ENCODE results near the gene KIAA0930.

Gene KIAA0930

DNA sequence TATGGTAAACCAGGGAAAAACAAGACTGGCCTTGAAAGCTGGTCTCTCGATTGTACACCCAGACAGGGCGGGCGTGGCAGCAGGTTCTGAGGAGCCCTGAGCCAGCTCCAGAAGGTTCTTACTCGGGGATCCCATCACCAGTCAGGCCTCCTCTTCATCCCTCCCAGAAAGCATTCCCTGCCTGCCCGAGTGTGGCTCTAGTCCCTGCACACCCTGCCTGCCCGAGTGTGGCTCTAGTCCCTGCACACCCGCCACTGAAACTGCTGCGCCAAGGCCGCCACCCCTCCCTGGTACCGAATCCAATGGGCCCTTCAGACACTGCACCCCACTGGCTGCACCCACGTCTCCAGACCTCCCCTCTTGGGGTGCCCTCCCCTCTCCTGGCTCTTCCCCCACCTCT is 30.1 kb downstream of the KIAA0930 start:
- Mint-ChIP-seq H3K27me3 (ENCODE audit: low read depth) (no peaks in the 10 kb centered on the region), H3K36me3 (ENCODE audit: low read depth) (no peaks in the 10 kb centered on the region), H3K4me3 (no peak overlapping the region), H3K27ac (no peak overlapping the region), H3K9me3 (no peaks in the 10 kb centered on the region), H3K4me1 (ENCODE audit: low read depth) (peaks cover 1% of the 10 kb centered on the region)
- no peak for DNase-seq (ENCODE audit: low spot score)

DNA sequence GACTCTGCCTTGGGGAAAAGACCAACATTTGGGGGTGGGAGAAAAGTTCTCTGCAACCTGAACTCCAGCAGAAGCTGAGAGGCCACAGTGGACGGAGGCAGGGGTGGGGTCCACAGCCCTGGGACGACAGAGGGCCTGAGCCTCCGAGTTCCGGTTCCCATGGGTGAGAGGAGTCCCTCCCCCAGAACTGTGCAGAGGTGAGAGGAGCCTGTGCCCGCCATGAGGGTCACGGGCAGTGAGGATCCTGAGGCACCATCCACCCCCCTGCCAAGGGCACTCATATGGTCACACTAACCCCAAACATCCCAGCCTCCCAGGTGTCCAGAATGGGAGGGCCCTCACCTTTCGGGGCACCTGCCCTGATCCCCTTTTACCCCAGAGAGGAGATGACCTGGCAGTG is 30.5 kb downstream of the KIAA0930 start:
- H3K27me3 Mint-ChIP-seq (ENCODE audit: low read depth): no peaks in the 10 kb centered on the region
- H3K4me1 Mint-ChIP-seq (ENCODE audit: low read depth): peaks cover 1% of the 10 kb centered on the region
- H3K27ac Mint-ChIP-seq: no peak overlapping the region
- DNase-seq (ENCODE audit: low spot score): no peak
- no peaks in the 10 kb centered on the region for H3K36me3 Mint-ChIP-seq (ENCODE audit: low read depth)
- H3K9me3 Mint-ChIP-seq: no peaks in the 10 kb centered on the region
- H3K4me3 Mint-ChIP-seq: no peak overlapping the region

DNA sequence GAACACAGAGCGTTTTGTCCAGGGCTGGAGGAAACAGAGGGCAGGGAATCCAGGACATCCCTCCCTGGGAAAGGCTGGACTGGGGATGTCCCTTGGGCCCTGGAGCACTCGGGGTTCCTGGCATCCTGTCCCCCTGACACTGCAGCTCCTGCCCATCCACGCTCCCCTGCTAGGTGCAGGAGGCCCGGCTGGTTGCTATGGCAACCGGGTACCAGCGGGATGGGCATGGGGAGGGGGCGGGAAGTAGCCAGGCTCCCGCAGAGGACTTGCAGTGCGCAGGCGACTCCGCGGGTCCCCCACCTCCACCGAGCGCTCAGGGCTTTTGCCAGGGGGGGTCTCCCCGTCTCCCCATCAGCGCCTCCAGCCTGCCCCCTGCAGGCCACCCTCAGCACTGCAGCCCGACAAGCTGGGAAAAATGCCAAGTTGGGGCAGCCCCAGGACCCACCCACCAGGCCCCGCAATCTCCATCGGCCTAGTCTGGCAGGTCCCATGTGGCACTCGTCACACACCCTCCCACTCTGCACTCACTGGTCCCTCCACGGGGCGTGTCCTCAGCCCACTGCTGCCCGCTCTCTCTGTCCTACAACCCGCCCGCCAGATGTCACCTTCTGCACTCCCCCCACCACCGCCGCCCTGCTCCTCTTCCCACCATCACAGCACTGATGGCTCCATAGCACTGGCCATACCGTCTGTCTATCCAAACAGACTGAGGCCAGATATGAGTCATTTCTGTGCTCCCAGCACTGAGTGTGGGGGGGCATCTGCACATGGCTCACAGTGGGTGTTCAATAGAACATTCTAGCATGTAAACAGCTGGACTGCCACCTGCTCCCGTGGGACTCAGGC is 31.5 kb downstream of the KIAA0930 start:
- Mint-ChIP-seq H3K9me3 (no peaks in the 10 kb centered on the region), H3K4me3 (no peak overlapping the region), H3K27ac (no peak overlapping the region), H3K36me3 (ENCODE audit: low read depth) (no peaks in the 10 kb centered on the region), H3K4me1 (ENCODE audit: low read depth) (peaks cover 1% of the 10 kb centered on the region), H3K27me3 (ENCODE audit: low read depth) (no peaks in the 10 kb centered on the region)
- no peak for DNase-seq (ENCODE audit: low spot score)

DNA sequence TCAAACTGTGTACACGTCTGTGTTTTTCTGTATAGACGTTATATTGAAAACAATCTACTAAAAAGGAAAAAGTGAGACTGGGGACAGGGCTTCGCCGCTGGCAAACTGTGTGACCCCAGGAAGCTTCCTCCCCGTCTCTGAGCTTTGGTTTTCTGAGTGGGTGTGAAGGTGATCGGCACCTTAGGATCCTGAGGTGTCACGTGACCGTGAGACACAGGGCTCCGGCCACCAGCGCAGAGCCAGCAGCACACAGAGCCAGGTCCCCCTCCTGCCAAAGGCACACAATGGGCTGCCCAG is 32.0 kb downstream of the KIAA0930 start:
- Mint-ChIP-seq H3K4me1 (ENCODE audit: low read depth) (peaks cover 1% of the 10 kb centered on the region), H3K27ac (no peak overlapping the region), H3K4me3 (no peak overlapping the region), H3K9me3 (no peaks in the 10 kb centered on the region), H3K36me3 (ENCODE audit: low read depth) (no peaks in the 10 kb centered on the region), H3K27me3 (ENCODE audit: low read depth) (no peaks in the 10 kb centered on the region)
- DNase-seq (ENCODE audit: low spot score): no peak

DNA sequence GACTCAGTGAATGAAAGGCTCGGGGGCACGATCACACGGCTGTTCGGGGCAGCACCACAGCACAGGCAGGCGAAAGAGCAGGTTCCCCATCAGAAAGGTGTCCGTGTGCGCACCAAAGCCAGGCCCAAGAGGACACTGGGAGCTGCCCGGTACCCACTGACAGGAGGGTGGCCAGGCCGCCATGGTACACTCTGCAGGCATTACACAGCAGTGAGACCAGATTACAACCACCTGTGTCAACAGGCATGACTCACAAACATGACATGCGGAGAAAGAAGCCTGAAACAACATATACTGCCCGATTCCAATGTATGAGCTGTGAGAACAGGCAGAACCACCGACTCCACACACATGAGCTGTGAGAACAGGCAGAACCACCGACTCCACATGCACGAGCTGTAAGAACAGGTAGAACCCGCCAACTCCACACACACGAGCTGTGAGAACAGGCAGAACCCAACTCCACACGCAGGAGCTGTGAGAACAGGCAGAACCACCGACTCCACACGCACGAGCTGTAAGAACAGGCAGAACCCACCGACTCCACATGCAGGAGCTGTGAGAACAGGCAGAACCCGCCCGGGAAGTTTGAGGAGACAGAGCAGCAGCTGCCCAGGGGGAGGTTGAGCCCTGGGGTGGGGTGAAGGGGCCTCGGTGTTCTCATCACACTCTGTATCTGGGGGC is 32.6 kb downstream of the KIAA0930 start:
- DNase-seq (ENCODE audit: low spot score): no peak
- Mint-ChIP-seq H3K27me3 (ENCODE audit: low read depth) (no peaks in the 10 kb centered on the region), H3K27ac (no peak overlapping the region), H3K4me1 (ENCODE audit: low read depth) (peaks cover 1% of the 10 kb centered on the region), H3K9me3 (no peaks in the 10 kb centered on the region), H3K36me3 (ENCODE audit: low read depth) (no peaks in the 10 kb centered on the region), H3K4me3 (no peak overlapping the region)

DNA sequence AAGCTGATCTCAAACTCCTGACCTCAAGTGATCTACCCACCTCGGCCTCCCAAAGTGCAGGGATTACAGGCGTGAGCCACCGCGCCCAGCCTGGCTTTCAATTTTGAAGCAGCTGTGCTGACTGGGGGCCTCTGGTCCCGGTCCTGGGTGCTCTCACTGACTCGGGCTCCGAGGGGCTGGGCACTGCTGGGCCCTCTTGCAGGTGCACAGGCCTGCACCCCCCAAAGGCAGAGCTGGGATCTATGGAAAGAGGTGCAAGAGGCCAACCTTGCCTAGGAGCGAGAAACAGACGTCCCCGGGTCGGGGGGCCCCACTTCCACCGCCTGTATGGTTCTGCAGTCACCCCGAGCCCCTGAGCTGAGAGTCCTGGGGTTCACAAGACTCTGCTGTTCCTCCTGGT is 33.2 kb downstream of the KIAA0930 start:
- H3K27me3 Mint-ChIP-seq (ENCODE audit: low read depth): no peaks in the 10 kb centered on the region
- H3K36me3 Mint-ChIP-seq (ENCODE audit: low read depth): no peaks in the 10 kb centered on the region
- H3K27ac Mint-ChIP-seq: no peak overlapping the region
- no peak overlapping the region for H3K4me3 Mint-ChIP-seq
- no peak for DNase-seq (ENCODE audit: low spot score)
- no peaks in the 10 kb centered on the region for H3K9me3 Mint-ChIP-seq
- peaks cover 1% of the 10 kb centered on the region for H3K4me1 Mint-ChIP-seq (ENCODE audit: low read depth)

DNA sequence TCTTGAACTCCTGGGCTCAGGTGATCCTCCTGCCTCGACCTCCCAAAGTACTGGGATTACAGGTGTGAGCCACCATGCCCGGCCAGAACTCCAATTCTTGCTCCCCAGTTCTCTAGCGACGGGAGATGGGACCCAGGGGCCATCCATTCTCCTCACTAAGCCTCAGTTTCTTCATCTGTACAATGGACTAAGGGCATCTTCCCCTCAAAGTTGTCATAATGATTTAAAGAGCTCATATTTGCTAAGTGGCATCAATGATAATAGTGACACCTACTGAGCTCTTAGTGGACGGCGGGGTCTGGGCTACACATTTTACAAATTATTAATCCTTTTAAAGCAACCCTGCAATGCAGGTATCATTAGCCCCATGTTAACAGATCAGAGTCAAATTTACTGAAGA is 34.5 kb downstream of the KIAA0930 start:
- Mint-ChIP-seq H3K4me3 (no peak overlapping the region), H3K9me3 (no peaks in the 10 kb centered on the region), H3K27ac (no peak overlapping the region), H3K36me3 (ENCODE audit: low read depth) (no peaks in the 10 kb centered on the region), H3K27me3 (ENCODE audit: low read depth) (no peaks in the 10 kb centered on the region), H3K4me1 (ENCODE audit: low read depth) (peaks cover 1% of the 10 kb centered on the region)
- no peak for DNase-seq (ENCODE audit: low spot score)

DNA sequence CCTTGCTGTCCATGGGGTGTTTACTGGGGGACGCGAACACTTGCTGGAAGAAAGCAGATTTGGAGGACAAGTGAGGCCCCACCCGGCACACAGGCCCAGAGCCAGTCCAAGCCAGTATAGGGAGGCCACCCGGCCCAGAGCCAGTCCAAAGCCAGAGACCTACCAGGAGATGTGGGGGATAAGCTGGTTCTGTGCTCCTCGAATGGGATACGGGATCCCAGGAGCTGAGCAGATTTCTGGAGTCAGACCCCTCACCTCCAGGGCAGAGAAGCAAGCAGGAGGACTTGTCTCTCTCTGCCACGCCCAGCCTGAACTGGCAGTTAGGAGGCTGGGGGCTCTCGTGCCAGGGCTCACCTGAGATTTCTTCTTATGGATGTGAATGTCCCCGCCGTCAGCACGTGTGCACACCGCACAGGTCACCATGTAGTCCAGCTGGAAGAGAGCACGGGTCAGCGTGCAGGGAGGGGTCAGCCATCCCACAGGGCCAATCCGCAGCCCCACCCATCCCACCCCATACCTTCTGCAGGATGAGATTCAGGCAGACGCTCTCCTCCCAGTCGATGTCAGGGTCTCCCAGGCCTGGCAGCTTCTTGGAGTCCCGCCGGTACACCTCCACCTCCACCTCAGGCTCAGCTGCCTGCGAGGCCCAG is 35.3 kb downstream of the KIAA0930 start:
- Mint-ChIP-seq H3K9me3 (no peaks in the 10 kb centered on the region), H3K4me1 (ENCODE audit: low read depth) (peaks cover 1% of the 10 kb centered on the region), H3K4me3 (no peak overlapping the region), H3K27ac (no peak overlapping the region), H3K27me3 (ENCODE audit: low read depth) (no peaks in the 10 kb centered on the region), H3K36me3 (ENCODE audit: low read depth) (no peaks in the 10 kb centered on the region)
- no peak for DNase-seq (ENCODE audit: low spot score)

DNA sequence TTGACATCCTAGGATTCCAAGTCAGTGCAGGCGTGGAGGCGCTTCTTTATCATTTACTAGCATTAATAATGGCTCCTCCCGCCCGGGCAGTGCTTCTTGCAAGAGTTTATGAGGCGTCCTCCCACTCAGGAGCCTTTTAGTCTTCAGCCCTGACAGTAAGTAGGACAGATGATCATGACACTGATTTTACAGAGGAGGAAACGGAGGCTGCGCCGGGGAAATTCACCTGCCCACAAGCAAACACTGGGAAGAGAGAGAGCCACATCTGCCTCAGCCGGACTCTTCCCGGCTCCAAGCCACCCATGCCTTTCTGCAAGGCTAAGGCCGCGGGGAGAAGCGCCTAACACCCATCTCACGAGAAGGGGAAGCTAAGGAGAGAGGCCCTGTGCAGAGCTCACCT is 35.9 kb downstream of the KIAA0930 start:
- DNase-seq (ENCODE audit: low spot score): no peak
- Mint-ChIP-seq H3K4me1 (ENCODE audit: low read depth) (peaks cover under 1% of the 10 kb centered on the region), H3K9me3 (no peaks in the 10 kb centered on the region), H3K36me3 (ENCODE audit: low read depth) (no peaks in the 10 kb centered on the region), H3K27ac (no peak overlapping the region), H3K27me3 (ENCODE audit: low read depth) (no peaks in the 10 kb centered on the region), H3K4me3 (no peak overlapping the region)

DNA sequence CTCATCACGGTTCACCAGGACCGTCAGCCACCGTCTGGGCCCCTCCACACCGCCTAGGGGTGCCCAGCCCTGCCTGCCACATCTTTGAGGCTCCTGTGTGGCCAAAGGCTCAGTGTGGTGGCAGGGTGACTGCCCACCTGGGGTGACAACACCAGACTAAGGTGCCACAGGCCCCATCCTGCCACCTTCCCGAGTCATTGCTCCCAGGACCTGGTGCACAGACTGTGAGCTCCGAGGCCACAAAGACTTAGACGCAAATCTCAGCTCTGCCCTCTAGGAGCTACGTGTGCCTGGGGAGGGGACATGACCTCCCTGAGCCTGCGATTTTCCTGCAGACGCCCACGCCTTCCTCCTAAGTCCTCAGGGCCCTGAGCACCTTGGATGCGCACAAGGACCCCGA is 36.5 kb downstream of the KIAA0930 start:
- DNase-seq (ENCODE audit: low spot score): no peak
- H3K4me3 Mint-ChIP-seq: no peak overlapping the region
- H3K9me3 Mint-ChIP-seq: no peaks in the 10 kb centered on the region
- no peaks in the 10 kb centered on the region for H3K27me3 Mint-ChIP-seq (ENCODE audit: low read depth)
- no peaks in the 10 kb centered on the region for H3K36me3 Mint-ChIP-seq (ENCODE audit: low read depth)
- no peaks in the 10 kb centered on the region for H3K4me1 Mint-ChIP-seq (ENCODE audit: low read depth)
- no peak overlapping the region for H3K27ac Mint-ChIP-seq

DNA sequence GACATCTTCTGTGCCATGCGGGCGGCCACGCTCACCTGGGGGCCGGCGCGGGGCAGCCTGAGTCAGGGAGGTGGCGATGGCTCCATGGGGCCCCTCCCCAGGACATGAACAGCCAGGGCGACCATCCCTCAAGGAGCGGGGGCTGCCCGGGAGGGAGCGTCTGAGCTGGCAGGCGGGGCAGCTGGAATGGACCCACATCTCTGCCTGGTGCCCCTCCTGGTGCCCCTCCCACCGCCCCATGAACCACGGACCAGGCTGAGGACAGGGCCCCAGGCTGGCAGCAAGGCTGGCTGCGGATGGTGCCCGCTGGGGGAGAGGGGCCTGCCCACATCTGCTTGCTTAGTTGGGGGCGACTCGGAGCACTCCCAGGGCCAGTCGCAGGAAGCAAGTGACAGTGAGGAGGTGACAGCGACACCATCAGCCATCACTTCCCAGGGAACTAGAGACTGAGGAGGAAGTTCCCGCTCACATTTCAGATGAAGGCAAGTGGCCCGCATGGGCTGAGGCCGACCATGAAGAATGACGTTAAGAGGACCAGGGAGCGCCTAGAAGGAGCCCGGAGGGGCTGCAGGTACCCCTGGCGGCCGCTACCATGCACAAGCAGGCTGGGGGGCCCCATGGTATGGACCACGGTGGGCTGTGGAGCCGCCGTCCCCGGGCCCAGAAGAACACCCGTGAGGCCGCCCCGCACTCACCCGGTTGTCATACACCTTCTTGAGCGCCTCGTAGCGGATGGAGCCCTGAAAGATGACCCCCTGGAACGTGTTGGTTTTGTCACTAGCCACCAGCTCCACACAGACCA is 37.3 kb downstream of the KIAA0930 start:
- no peak for DNase-seq (ENCODE audit: low spot score)
- H3K4me3 Mint-ChIP-seq: no peak overlapping the region
- H3K27me3 Mint-ChIP-seq (ENCODE audit: low read depth): no peaks in the 10 kb centered on the region
- H3K4me1 Mint-ChIP-seq (ENCODE audit: low read depth): no peaks in the 10 kb centered on the region
- no peaks in the 10 kb centered on the region for H3K36me3 Mint-ChIP-seq (ENCODE audit: low read depth)
- H3K9me3 Mint-ChIP-seq: no peaks in the 10 kb centered on the region
- no peak overlapping the region for H3K27ac Mint-ChIP-seq

DNA sequence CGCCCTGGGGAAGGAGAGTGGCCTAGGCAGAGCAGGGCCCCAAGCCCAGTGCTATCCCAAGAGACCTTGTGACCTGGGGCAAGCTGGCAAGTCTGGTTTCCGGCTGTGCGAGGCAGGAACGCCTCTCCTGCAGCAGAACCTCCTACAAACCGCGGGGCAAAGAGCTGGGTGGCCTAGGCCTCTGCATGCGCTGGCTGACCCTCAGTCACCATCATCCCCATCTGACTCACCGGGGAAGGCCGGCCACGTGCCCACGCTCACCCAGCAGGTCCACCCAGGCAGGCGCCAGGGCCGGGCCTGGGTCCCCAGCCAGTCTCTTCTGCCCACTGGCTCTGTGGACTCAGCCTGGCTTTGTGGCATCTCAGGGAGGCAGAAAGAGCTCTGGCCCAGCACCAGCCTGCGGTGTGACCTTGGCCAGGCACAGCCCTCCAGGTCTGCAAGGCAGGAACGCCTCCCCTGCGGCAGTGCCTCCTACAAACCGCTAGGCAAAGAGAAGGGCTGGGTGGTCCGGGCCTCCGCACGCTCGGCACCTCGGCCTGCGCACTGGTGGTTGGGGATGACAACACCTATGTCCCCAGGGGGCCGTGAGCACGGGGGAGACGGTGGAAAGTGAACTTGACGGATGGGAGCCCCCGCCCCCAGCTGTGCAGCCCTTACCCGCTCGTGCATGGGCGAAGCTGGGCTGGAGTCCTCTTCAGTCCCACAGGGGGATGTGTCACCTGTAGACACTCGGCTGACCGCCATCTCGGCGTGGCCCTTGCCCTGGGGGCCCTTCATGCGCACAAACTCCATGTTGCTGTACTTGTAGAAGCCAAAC is 38.2 kb downstream of the KIAA0930 start:
- Mint-ChIP-seq H3K27ac (no peak overlapping the region), H3K36me3 (ENCODE audit: low read depth) (no peaks in the 10 kb centered on the region), H3K4me1 (ENCODE audit: low read depth) (no peaks in the 10 kb centered on the region), H3K4me3 (no peak overlapping the region), H3K9me3 (no peaks in the 10 kb centered on the region), H3K27me3 (ENCODE audit: low read depth) (no peaks in the 10 kb centered on the region)
- no peak for DNase-seq (ENCODE audit: low spot score)

DNA sequence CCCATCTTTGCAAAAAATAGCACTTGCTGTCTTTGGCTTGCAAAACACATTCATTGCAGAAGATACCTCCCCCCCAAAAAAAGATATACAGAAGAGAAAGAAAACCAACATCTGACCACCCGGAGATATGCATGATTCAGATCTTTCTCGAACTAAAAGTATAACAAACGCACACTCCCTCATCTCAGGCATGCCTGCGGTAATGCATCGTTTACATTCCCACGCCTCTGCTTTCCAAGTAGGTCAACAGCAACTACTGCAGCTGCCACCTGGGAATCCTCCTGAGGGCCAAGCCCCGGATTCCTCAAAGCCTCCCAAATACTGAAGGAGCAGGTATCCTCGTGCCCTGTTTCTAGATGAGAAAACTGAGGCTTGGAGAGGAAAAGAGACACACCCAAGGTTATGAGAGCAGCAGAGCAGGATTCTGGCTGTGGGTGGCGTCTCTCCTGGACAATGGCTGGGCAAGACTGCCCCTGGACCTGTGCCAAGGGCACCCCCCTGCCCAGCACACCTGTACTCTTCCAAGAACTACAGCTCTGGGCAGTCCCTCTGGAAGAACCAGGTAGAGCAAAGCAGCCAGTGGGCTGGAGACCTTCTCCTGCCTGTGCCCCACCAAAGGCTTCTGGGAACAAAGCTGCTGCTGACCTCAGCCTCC is 38.9 kb downstream of the KIAA0930 start:
- no peak overlapping the region for H3K27ac Mint-ChIP-seq
- no peak overlapping the region for H3K4me3 Mint-ChIP-seq
- H3K9me3 Mint-ChIP-seq: no peaks in the 10 kb centered on the region
- H3K27me3 Mint-ChIP-seq (ENCODE audit: low read depth): no peaks in the 10 kb centered on the region
- no peak for DNase-seq (ENCODE audit: low spot score)
- H3K36me3 Mint-ChIP-seq (ENCODE audit: low read depth): no peaks in the 10 kb centered on the region
- no peaks in the 10 kb centered on the region for H3K4me1 Mint-ChIP-seq (ENCODE audit: low read depth)

Measured in T-helper 2 cell treated with Interferon-gamma antibody and Interleukin-4, amounts not matched to agents 5 μg/mL and 100 μg/mL, for 36 hours (primary cell).